Activated CD4-positive, alpha-beta T cell treated with anti-CD3 and anti-CD28 coated beads, Interleukin-2, amount 10 ng/mL, durations not matched to agents 24 days and 14 days (primary cell): Measurements from ENCODE around the gene C1QTNF7. TPM values are rescaled to one million over a fixed set of nuclear protein-coding genes. Genes with fewer than 3 reads are reported as not detected.

Experiments
- DNase-seq: peaks from one replicate; pipeline ENCODE4 v3.0.0; 2022
- H3K27ac Mint-ChIP-seq: one replicate; pipeline ENCODE4 v1.8.0; 2022; ENCODE audit warnings: mild to moderate bottlenecking, mixed read lengths
- H3K27me3 Mint-ChIP-seq: one replicate; pipeline ENCODE4 v1.8.0; 2022; ENCODE audit warnings: mixed read lengths
- H3K36me3 Mint-ChIP-seq: one replicate; pipeline ENCODE4 v1.8.0; 2022; ENCODE audit warnings: low read depth, mild to moderate bottlenecking, mixed read lengths
- H3K4me1 Mint-ChIP-seq: one replicate; pipeline ENCODE4 v1.8.0; 2021; ENCODE audit warnings: mixed read lengths
- H3K4me3 Mint-ChIP-seq: one replicate; pipeline ENCODE4 v1.8.0; 2022; ENCODE audit warnings: mild to moderate bottlenecking, moderate library complexity, mixed read lengths
- H3K9me3 Mint-ChIP-seq: one replicate; pipeline ENCODE4 v1.8.0; 2021; ENCODE audit warnings: mixed read lengths
- intact Hi-C: fragments of 100-400 bp; cut with micrococcal nuclease; formaldehyde crosslinking; loops from one replicate; pipeline ENCODE4 v1.15.1; 2023
- total RNA-seq: library from RNA; stranded (reverse); gene quantifications from 2 replicates; pipeline ENCODE4 v1.2.3, GENCODE V29; 2022

Gene C1QTNF7
- total RNA-seq, 1 donor from 2014 or later, result not detected

- no peak for DNase-seq
- no peaks in the 10 kb centered on the region for H3K4me1 Mint-ChIP-seq
- no peak overlapping the region for H3K4me3 Mint-ChIP-seq
- H3K27me3 Mint-ChIP-seq, result peaks cover 9% of the 10 kb centered on the region
- intact Hi-C loops, result loop anchor here (5.0 to 10.0 kb wide), 2 partner anchors 58 to 1800 kb away; no protein-coding TSS in a partner anchor
- H3K36me3 Mint-ChIP-seq, result no peaks in the 10 kb centered on the region
- H3K9me3 Mint-ChIP-seq, result no peaks in the 10 kb centered on the region
- no peak overlapping the region for H3K27ac Mint-ChIP-seq
Observed at GRCh38 chr4:15455290-15455689, 27.5 kb downstream of the C1QTNF7 start.

- H3K9me3 Mint-ChIP-seq, result no peaks in the 10 kb centered on the region
- no peaks in the 10 kb centered on the region for H3K4me1 Mint-ChIP-seq
Observed at GRCh38 chr4:15457406-15458201, 29.8 kb downstream of the C1QTNF7 start.

GRCh38 chr4:15458616-15459015 is 30.8 kb downstream of the C1QTNF7 start:
- no peak overlapping the region for H3K4me3 Mint-ChIP-seq
- H3K4me1 Mint-ChIP-seq, result no peaks in the 10 kb centered on the region
- no peaks in the 10 kb centered on the region for H3K36me3 Mint-ChIP-seq
- H3K27me3 Mint-ChIP-seq, result peaks cover 24% of the 10 kb centered on the region
- H3K27ac Mint-ChIP-seq, result no peak overlapping the region
- intact Hi-C loops, result loop anchor here (5.0 to 10.0 kb wide), 2 partner anchors 61 to 1804 kb away; no protein-coding TSS in a partner anchor
- DNase-seq, result no peak
- no peaks in the 10 kb centered on the region for H3K9me3 Mint-ChIP-seq

More at GRCh38 chr4:15457406-15458201, 29.8 kb downstream of the C1QTNF7 start:
- no peak overlapping the region for H3K27ac Mint-ChIP-seq
- H3K36me3 Mint-ChIP-seq, result no peaks in the 10 kb centered on the region
- peak; percentile 59 for DNase-seq
- H3K27me3 Mint-ChIP-seq, result peaks cover 24% of the 10 kb centered on the region
- intact Hi-C loops, result loop anchor here (1.0 to 10.0 kb wide), 4 partner anchors 60 to 1803 kb away; no protein-coding TSS in a partner anchor
- no peak overlapping the region for H3K4me3 Mint-ChIP-seq

GRCh38 chr4:15459706-15460105 is 31.9 kb downstream of the C1QTNF7 start:
- Mint-ChIP-seq H3K27me3 (peaks cover 24% of the 10 kb centered on the region), H3K36me3 (no peaks in the 10 kb centered on the region), H3K27ac (no peak overlapping the region), H3K9me3 (no peaks in the 10 kb centered on the region), H3K4me1 (no peaks in the 10 kb centered on the region), H3K4me3 (no peak overlapping the region)
- no peak for DNase-seq
- intact Hi-C loops, result loop anchor here (5.0 to 10.0 kb wide), 2 partner anchors 62 to 1805 kb away; no protein-coding TSS in a partner anchor

GRCh38 chr4:15466596-15466995 is 38.8 kb downstream of the C1QTNF7 start:
- Mint-ChIP-seq H3K4me1 (peaks cover 7% of the 10 kb centered on the region), H3K27ac (no peak overlapping the region), H3K36me3 (no peaks in the 10 kb centered on the region), H3K27me3 (peaks cover 17% of the 10 kb centered on the region), H3K9me3 (no peaks in the 10 kb centered on the region), H3K4me3 (no peak overlapping the region)
- no peak for DNase-seq
- intact Hi-C loops, result no loop called here

- no peak within 1 kb of the TSS for H3K27ac Mint-ChIP-seq
- peak; percentile 50 for DNase-seq
- no peak within 1 kb of the TSS for H3K4me3 Mint-ChIP-seq
- intact Hi-C loops, result loop anchor here (10.0 kb wide), 1 partner anchor 485 kb away; no protein-coding TSS in a partner anchor
- H3K4me1 Mint-ChIP-seq, result peaks cover 7% of the 10 kb centered on the region
- H3K9me3 Mint-ChIP-seq, result no peaks in the 10 kb centered on the region
- H3K27me3 Mint-ChIP-seq, result peaks cover 14% of the 10 kb centered on the region
- no peaks in the 10 kb centered on the region for H3K36me3 Mint-ChIP-seq
Observed at GRCh38 chr4:15469402-15470127, 41.7 kb downstream of the C1QTNF7 start, which contains the start of gene CC2D2A. Gene CC2D2A (plus strand): TSS chr4:15469882. CDS start chr4:15475933, 6,051 bp downstream.

GRCh38 chr4:15470128-15470475 is 42.3 kb downstream of the C1QTNF7 start:
- peak; percentile 46 for DNase-seq
- intact Hi-C loops, result loop anchor here (10.0 kb wide), 1 partner anchor 485 kb away; no protein-coding TSS in a partner anchor
- Mint-ChIP-seq H3K36me3 (no peaks in the 10 kb centered on the region), H3K27ac (no peak overlapping the region), H3K4me3 (no peak overlapping the region), H3K4me1 (peaks cover 7% of the 10 kb centered on the region), H3K27me3 (peaks cover 12% of the 10 kb centered on the region), H3K9me3 (no peaks in the 10 kb centered on the region)

- Mint-ChIP-seq H3K4me3 (no peak overlapping the region), H3K27me3 (peaks cover 3% of the 10 kb centered on the region), H3K4me1 (no peaks in the 10 kb centered on the region), H3K9me3 (no peaks in the 10 kb centered on the region), H3K27ac (no peak overlapping the region), H3K36me3 (no peaks in the 10 kb centered on the region)
- intact Hi-C loops, result loop anchor here (10.0 kb wide), 1 partner anchor 478 kb away; no protein-coding TSS in a partner anchor
- no peak for DNase-seq
Observed at GRCh38 chr4:15476396-15476795, 48.6 kb downstream of the C1QTNF7 start.

GRCh38 chr4:15478724-15479088 is 50.9 kb downstream of the C1QTNF7 start:
- DNase-seq, result no peak
- Mint-ChIP-seq H3K9me3 (no peaks in the 10 kb centered on the region), H3K4me3 (no peak overlapping the region), H3K27me3 (no peaks in the 10 kb centered on the region), H3K4me1 (no peaks in the 10 kb centered on the region), H3K27ac (no peak overlapping the region), H3K36me3 (no peaks in the 10 kb centered on the region)
- intact Hi-C loops, result loop anchor here (1.0 to 10.0 kb wide), 2 partner anchors 172 to 476 kb away; no protein-coding TSS in a partner anchor

GRCh38 chr4:15479089-15479912 is 51.5 kb downstream of the C1QTNF7 start:
- Mint-ChIP-seq H3K4me3 (no peak overlapping the region), H3K27ac (no peak overlapping the region), H3K4me1 (no peaks in the 10 kb centered on the region), H3K36me3 (no peaks in the 10 kb centered on the region), H3K27me3 (peaks cover 4% of the 10 kb centered on the region), H3K9me3 (peaks cover 6% of the 10 kb centered on the region)
- intact Hi-C loops, result loop anchor here (1.0 to 10.0 kb wide), 2 partner anchors 171 to 476 kb away; no protein-coding TSS in a partner anchor
- DNase-seq, result peak; percentile 63

GRCh38 chr4:15479913-15480185 is 52.0 kb downstream of the C1QTNF7 start:
- H3K36me3 Mint-ChIP-seq, result no peaks in the 10 kb centered on the region
- no peak overlapping the region for H3K27ac Mint-ChIP-seq
- H3K4me1 Mint-ChIP-seq, result no peaks in the 10 kb centered on the region
- DNase-seq, result no peak
- no peak overlapping the region for H3K4me3 Mint-ChIP-seq
- intact Hi-C loops, result loop anchor here (1.0 to 10.0 kb wide), 2 partner anchors 170 to 475 kb away; no protein-coding TSS in a partner anchor
- peaks cover 7% of the 10 kb centered on the region for H3K27me3 Mint-ChIP-seq
- peaks cover 7% of the 10 kb centered on the region for H3K9me3 Mint-ChIP-seq

GRCh38 chr4:15481961-15482745 is 54.3 kb downstream of the C1QTNF7 start:
- Mint-ChIP-seq H3K9me3 (peaks cover 7% of the 10 kb centered on the region), H3K4me3 (no peak overlapping the region), H3K36me3 (no peaks in the 10 kb centered on the region), H3K27me3 (peaks cover 14% of the 10 kb centered on the region), H3K4me1 (no peaks in the 10 kb centered on the region), H3K27ac (no peak overlapping the region)
- intact Hi-C loops, result no loop called here
- DNase-seq, result no peak

GRCh38 chr4:15482842-15483241 is 55.0 kb downstream of the C1QTNF7 start:
- Mint-ChIP-seq H3K27me3 (peaks cover 18% of the 10 kb centered on the region), H3K4me1 (no peaks in the 10 kb centered on the region), H3K36me3 (no peaks in the 10 kb centered on the region), H3K9me3 (peaks cover 7% of the 10 kb centered on the region), H3K4me3 (no peak overlapping the region), H3K27ac (no peak overlapping the region)
- intact Hi-C loops, result no loop called here
- DNase-seq, result peak; percentile 28
